ENCODE results near the gene HTR4.

- TF ChIP-seq POLR2A (IDR thresholded peaks at IDR 0.05; ENCODE audit: low read length) (no peak), GATA1 (IDR thresholded peaks at IDR 0.05; ENCODE audit: low read depth, low read length) (no peak)
Measured at GRCh38 chr5:148540647-148541046, 113.7 kb downstream of the HTR4 start.
